ENCODE measurements around the gene TRIM54. TPM values are rescaled to one million over a fixed set of nuclear protein-coding genes. Genes with fewer than 3 reads are reported as not detected.

TRIM54 gene
- total RNA-seq, 1 experiment from 2014 or later, result 2.0 TPM

- H3K4me3 ChIP-seq (replicated peaks in 1 of 2; ENCODE audit: low read depth in 1 of 2, low read length in 2 of 2), result no peak overlapping the region
- ChIA-PET RAD21 (ENCODE audit: low non-redundant PET in 1 of 2, low total read pairs in 2 of 2, uncharacterized antibody in 2 of 2, unreplicated experiment in 2 of 2) (no interaction called here), POLR2A (no interaction called here), CTCF (no interaction called here)
- H3K4me2 ChIP-seq (ENCODE audit: low read length), result no peak overlapping the region
- intact Hi-C loops (cut with micrococcal nuclease), result no loop called here
- no peak overlapping the region for H2AFZ ChIP-seq (ENCODE audit: low read depth, low read length, poor library complexity, severe bottlenecking)
- H3K9me2 ChIP-seq (ENCODE audit: insufficient read depth), result no peaks in the 10 kb centered on the region
- TF ChIP-seq CBX3 (IDR thresholded peaks at IDR 0.05; ENCODE audit: low read depth), result no peak
- TF ChIP-seq SIN3A (IDR thresholded peaks at IDR 0.05; ENCODE audit: low read depth), result no peak
- TF ChIP-seq, protein P1, sequence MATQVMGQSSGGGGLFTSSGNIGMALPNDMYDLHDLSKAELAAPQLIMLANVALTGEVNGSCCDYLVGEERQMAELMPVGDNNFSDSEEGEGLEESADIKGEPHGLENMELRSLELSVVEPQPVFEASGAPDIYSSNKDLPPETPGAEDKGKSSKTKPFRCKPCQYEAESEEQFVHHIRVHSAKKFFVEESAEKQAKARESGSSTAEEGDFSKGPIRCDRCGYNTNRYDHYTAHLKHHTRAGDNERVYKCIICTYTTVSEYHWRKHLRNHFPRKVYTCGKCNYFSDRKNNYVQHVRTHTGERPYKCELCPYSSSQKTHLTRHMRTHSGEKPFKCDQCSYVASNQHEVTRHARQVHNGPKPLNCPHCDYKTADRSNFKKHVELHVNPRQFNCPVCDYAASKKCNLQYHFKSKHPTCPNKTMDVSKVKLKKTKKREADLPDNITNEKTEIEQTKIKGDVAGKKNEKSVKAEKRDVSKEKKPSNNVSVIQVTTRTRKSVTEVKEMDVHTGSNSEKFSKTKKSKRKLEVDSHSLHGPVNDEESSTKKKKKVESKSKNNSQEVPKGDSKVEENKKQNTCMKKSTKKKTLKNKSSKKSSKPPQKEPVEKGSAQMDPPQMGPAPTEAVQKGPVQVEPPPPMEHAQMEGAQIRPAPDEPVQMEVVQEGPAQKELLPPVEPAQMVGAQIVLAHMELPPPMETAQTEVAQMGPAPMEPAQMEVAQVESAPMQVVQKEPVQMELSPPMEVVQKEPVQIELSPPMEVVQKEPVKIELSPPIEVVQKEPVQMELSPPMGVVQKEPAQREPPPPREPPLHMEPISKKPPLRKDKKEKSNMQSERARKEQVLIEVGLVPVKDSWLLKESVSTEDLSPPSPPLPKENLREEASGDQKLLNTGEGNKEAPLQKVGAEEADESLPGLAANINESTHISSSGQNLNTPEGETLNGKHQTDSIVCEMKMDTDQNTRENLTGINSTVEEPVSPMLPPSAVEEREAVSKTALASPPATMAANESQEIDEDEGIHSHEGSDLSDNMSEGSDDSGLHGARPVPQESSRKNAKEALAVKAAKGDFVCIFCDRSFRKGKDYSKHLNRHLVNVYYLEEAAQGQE (IDR thresholded peaks at IDR 0.05; ENCODE audit: low read depth), result no peak
- no peak for TF ChIP-seq SP1 (IDR thresholded peaks at IDR 0.05; ENCODE audit: low read depth)
- TF ChIP-seq SRF (IDR thresholded peaks at IDR 0.05; ENCODE audit: low read depth), result no peak
- TF ChIP-seq CEBPB (IDR thresholded peaks at IDR 0.05; ENCODE audit: low read depth), result no peak
- no peak for TF ChIP-seq RAD21 (IDR thresholded peaks at IDR 0.05; ENCODE audit: low read depth)
- TF ChIP-seq ZNF274 (IDR thresholded peaks at IDR 0.05; ENCODE audit: low read depth, low read length), result no peak
- TF ChIP-seq YY1 (IDR thresholded peaks at IDR 0.05; ENCODE audit: extremely low read depth, insufficient replicate concordance, low read depth, low read length), result no peak
- no peak for TF ChIP-seq JUND (IDR thresholded peaks at IDR 0.05)
- TF ChIP-seq, protein P2, sequence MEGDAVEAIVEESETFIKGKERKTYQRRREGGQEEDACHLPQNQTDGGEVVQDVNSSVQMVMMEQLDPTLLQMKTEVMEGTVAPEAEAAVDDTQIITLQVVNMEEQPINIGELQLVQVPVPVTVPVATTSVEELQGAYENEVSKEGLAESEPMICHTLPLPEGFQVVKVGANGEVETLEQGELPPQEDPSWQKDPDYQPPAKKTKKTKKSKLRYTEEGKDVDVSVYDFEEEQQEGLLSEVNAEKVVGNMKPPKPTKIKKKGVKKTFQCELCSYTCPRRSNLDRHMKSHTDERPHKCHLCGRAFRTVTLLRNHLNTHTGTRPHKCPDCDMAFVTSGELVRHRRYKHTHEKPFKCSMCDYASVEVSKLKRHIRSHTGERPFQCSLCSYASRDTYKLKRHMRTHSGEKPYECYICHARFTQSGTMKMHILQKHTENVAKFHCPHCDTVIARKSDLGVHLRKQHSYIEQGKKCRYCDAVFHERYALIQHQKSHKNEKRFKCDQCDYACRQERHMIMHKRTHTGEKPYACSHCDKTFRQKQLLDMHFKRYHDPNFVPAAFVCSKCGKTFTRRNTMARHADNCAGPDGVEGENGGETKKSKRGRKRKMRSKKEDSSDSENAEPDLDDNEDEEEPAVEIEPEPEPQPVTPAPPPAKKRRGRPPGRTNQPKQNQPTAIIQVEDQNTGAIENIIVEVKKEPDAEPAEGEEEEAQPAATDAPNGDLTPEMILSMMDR (IDR thresholded peaks at IDR 0.05 in 2 of 3, conservative IDR thresholded peaks at IDR 0.05 in 1 of 3; ENCODE audit: borderline replicate concordance in 1 of 3, insufficient read depth in 1 of 3, low read depth in 2 of 3, low read length in 2 of 3), result no peak
- no peak for TF ChIP-seq EGR1 (IDR thresholded peaks at IDR 0.05; ENCODE audit: low read depth)
- TF ChIP-seq, protein P3, sequence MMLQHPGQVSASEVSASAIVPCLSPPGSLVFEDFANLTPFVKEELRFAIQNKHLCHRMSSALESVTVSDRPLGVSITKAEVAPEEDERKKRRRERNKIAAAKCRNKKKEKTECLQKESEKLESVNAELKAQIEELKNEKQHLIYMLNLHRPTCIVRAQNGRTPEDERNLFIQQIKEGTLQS (IDR thresholded peaks at IDR 0.05), result no peak
- no peak for TF ChIP-seq POLR2A (IDR thresholded peaks at IDR 0.05; ENCODE audit: borderline replicate concordance, extremely low read depth, insufficient read depth, insufficient read length)
- TF ChIP-seq TCF7L2 (IDR thresholded peaks at IDR 0.05; ENCODE audit: borderline replicate concordance, extremely low read depth, insufficient read depth, insufficient read length), result no peak
- no peak for TF ChIP-seq ELF1 (IDR thresholded peaks at IDR 0.05; ENCODE audit: borderline replicate concordance, low read depth)
- no peak for TF ChIP-seq ZFX (IDR thresholded peaks at IDR 0.05)
- no peak for TF ChIP-seq FOSL1 (IDR thresholded peaks at IDR 0.05; ENCODE audit: low read depth)
- TF ChIP-seq EZH2 (IDR thresholded peaks at IDR 0.05), result no peak
- TF ChIP-seq MAX (IDR thresholded peaks at IDR 0.05), result no peak
- H3K27me3 ChIP-seq (ENCODE audit: insufficient read depth, low read length), result no peaks in the 10 kb centered on the region
- no peak overlapping the region for H3K9ac ChIP-seq (ENCODE audit: low read length)
- no peaks in the 10 kb centered on the region for H3K9me3 ChIP-seq (ENCODE audit: control insufficient read depth in 1 of 2, insufficient read depth in 1 of 2, low read depth in 1 of 2, low read length in 2 of 2)
- H3K79me2 ChIP-seq (ENCODE audit: insufficient read depth, low read length), result no peaks in the 10 kb centered on the region
- DNase-seq (ENCODE audit: low read depth, low spot score) (no peak), ATAC-seq (no peak)
- H3K4me1 ChIP-seq (ENCODE audit: control insufficient read depth in 1 of 2, insufficient read depth in 2 of 2, low read length in 2 of 2), result no peaks in the 10 kb centered on the region
- H3K27ac ChIP-seq (ENCODE audit: low read depth, low read length), result no peak overlapping the region
- H4K20me1 ChIP-seq (ENCODE audit: insufficient read depth), result no peaks in the 10 kb centered on the region
- peaks cover 61 to 80% of the 10 kb centered on the region in 2 experiments for H3K36me3 ChIP-seq (ENCODE audit: control insufficient read depth in 1 of 2, insufficient read depth in 2 of 2, low read length in 2 of 2)
- BruUV-seq (replicated peaks), result no TSS peak
Measured at GRCh38 chr2:27233341-27233740, 48.9 kb upstream of the TRIM54 start.

Measured in HCT116 (cell line).